Measurements from ENCODE around the gene GPR137.

The GPR137 gene

GRCh38 chr11:64287676-64288352 is 2.2 kb downstream of the GPR137 start:
- no peak for DNase-seq (ENCODE audit: low spot score)

GRCh38 chr11:64288353-64288750 is 2.7 kb downstream of the GPR137 start:
- no peak for DNase-seq (ENCODE audit: low spot score)

- no peak for DNase-seq (ENCODE audit: low spot score)
Observed at GRCh38 chr11:64289002-64289564, 3.4 kb downstream of the GPR137 start.

- DNase-seq (ENCODE audit: low spot score), result no peak
Observed at GRCh38 chr11:64290352-64291261, 5.0 kb downstream of the GPR137 start.

GRCh38 chr11:64291262-64291751 is 5.7 kb downstream of the GPR137 start, which contains the start of gene KCNK4:
Gene KCNK4 (plus strand): TSS chr11:64291302. CDS start chr11:64293019, 1,717 bp downstream.
- no peak for DNase-seq (ENCODE audit: low spot score)

GRCh38 chr11:64291752-64292459 is 6.3 kb downstream of the GPR137 start:
- no peak for DNase-seq (ENCODE audit: low spot score)

- DNase-seq (ENCODE audit: low spot score), result no peak
Observed at GRCh38 chr11:64292460-64293254, 7.0 kb downstream of the GPR137 start.

- no peak for DNase-seq (ENCODE audit: low spot score)
Observed at GRCh38 chr11:64294774-64295173, 9.1 kb downstream of the GPR137 start.

- DNase-seq (ENCODE audit: low spot score), result no peak
Observed at GRCh38 chr11:64295760-64296159, 10.1 kb downstream of the GPR137 start.

GRCh38 chr11:64296236-64296635 is 10.6 kb downstream of the GPR137 start:
- DNase-seq (ENCODE audit: low spot score), result no peak

- no peak for DNase-seq (ENCODE audit: low spot score)
Observed at GRCh38 chr11:64296830-64297698, 11.4 kb downstream of the GPR137 start.

GRCh38 chr11:64297699-64298358 is 12.2 kb downstream of the GPR137 start:
- DNase-seq (ENCODE audit: low spot score), result no peak

- peak; percentile 78 for DNase-seq (ENCODE audit: low spot score)
Observed at GRCh38 chr11:64298966-64299846, 13.6 kb downstream of the GPR137 start.

GRCh38 chr11:64299847-64300648 is 14.4 kb downstream of the GPR137 start, which contains the start of gene CATSPERZ:
Gene CATSPERZ (plus strand): TSS chr11:64300358. CDS start chr11:64300411, 53 bp downstream.
- DNase-seq (ENCODE audit: low spot score), result no peak

GRCh38 chr11:64303109-64304031 is 17.7 kb downstream of the GPR137 start:
- DNase-seq (ENCODE audit: low spot score), result no peak

GRCh38 chr11:64304032-64304315 is 18.3 kb downstream of the GPR137 start:
- DNase-seq (ENCODE audit: low spot score), result peak; percentile 26
